Right lobe of liver (tissue), 6 donors: ENCODE results near the gene ELL. TPM values are rescaled to one million over a fixed set of nuclear protein-coding genes. Genes with fewer than 3 reads are reported as not detected.
A peak's percentile ranks its signal among the peaks of the same experiment; 100 is the strongest.

Source experiments
- ATAC-seq, 4 donors: fragments of 200-7000 bp; cut with Tn5 transposase; one replicate each; pipeline ENCODE4 v1.9.1; 2020; ENCODE audit warnings: mild to moderate bottlenecking in 4 of 4, moderate library complexity in 4 of 4
- DNase-seq, 3 donors: peaks; one replicate each; pipeline ENCODE4 v3.0.0-alpha.2; 2020
- H3K27ac ChIP-seq, 3 donors: fragments of 200-600 bp; one replicate each; pipeline ENCODE4 v1.8.0; 2022
- H3K27me3 ChIP-seq, 2 donors: fragments of 200-600 bp; one replicate each; pipeline ENCODE4 v1.8.0; 2022
- H3K36me3 ChIP-seq, 4 donors: fragments of 200-600 bp; sonication (generic) in 1 of 4; one replicate each; pipeline versions ENCODE4 v1.5.1 to v1.8.0; 2017 to 2022; ENCODE audit warnings: control low read depth in 1 of 4
- H3K4me1 ChIP-seq, 4 donors: fragments of 200-600 bp; sonication (generic) in 1 of 4; one replicate each; pipeline versions ENCODE4 v1.5.1 to v1.8.0; 2017 to 2022; ENCODE audit warnings: control low read depth in 1 of 4
- H3K4me3 ChIP-seq, 3 donors: fragments of 200-600 bp; one replicate each; pipeline ENCODE4 v1.8.0; 2022
- H3K9me3 ChIP-seq, 4 donors: fragments of 200-600 bp; sonication (generic) in 1 of 4; one replicate each; pipeline versions ENCODE4 v1.5.1 to v1.8.0; 2017 to 2022; ENCODE audit warnings: control low read depth in 1 of 4
- POLR2A ChIP-seq: fragments of 450-650 bp; IDR thresholded peaks from one replicate; pipeline ENCODE4 v1.6.1; 2017; ENCODE audit warnings: antibody characterized with exemption, mild to moderate bottlenecking
- WGBS: methylation state at CpG from one replicate; pipeline ENCODE4 v1.1.6; 2018; ENCODE audit warnings: low coverage, low lambda C conversion rate; ENCODE audit not compliant: insufficient coverage; ENCODE audit errors: missing lambda C conversion rate; 5-methylcytosine and 5-hydroxymethylcytosine counted together
- intact Hi-C, 2 donors: fragments of 100-400 bp; cut with DNase I; formaldehyde crosslinking; loops; one replicate each; pipeline versions ENCODE4 v1.11.2 to v1.14.1; 2022
- total RNA-seq, 6 experiments: library from RNA; depleted of rRNA in 2 of 6; stranded (reverse); fragments of >200 nt in 2 of 6; fragmentation: NEBNext Ultra II Directional in 3 of 6; extraction: Animal tissue kit (Norgen Biotek cat#: 25700) in 3 of 6; gene quantifications; one replicate each; pipeline versions ENCODE4 v1.1.0 to v1.2.4, GENCODE V29; 2016 to 2023
- TF ChIP-seq, protein P1 (sequence below), 4 donors: fragments of 200-600 bp in 3 of 4; fragments of 450-650 bp in 1 of 4; IDR thresholded peaks; one replicate each; pipeline versions ENCODE4 v1.5.1 to v1.8.0; 2016 to 2022; ENCODE audit warnings: antibody characterized with exemption in 4 of 4, mild to moderate bottlenecking in 2 of 4
- donor health status: DM: no; HTN: yes; CAD: no.
- donor health status: DM: no; HTN: no; CAD: no.
- donor health status: DM: no; HTN: no; CAD: no.
- donor health status: DM: no; HTN: yes; CAD: no.
- donor health status: DM: no; HTN: yes; CAD: no.

ELL gene
- total RNA-seq, 6 experiments from 2014 or later = 5.3 to 11.9 (median 8.6) TPM

GRCh38 chr19:18491995-18492953, 29.6 kb downstream of the ELL start:
- no peak for ATAC-seq
- no peak for DNase-seq
- H3K27ac ChIP-seq = no peak overlapping the region
- TF ChIP-seq POLR2A = no peak
- TF ChIP-seq, protein P1, sequence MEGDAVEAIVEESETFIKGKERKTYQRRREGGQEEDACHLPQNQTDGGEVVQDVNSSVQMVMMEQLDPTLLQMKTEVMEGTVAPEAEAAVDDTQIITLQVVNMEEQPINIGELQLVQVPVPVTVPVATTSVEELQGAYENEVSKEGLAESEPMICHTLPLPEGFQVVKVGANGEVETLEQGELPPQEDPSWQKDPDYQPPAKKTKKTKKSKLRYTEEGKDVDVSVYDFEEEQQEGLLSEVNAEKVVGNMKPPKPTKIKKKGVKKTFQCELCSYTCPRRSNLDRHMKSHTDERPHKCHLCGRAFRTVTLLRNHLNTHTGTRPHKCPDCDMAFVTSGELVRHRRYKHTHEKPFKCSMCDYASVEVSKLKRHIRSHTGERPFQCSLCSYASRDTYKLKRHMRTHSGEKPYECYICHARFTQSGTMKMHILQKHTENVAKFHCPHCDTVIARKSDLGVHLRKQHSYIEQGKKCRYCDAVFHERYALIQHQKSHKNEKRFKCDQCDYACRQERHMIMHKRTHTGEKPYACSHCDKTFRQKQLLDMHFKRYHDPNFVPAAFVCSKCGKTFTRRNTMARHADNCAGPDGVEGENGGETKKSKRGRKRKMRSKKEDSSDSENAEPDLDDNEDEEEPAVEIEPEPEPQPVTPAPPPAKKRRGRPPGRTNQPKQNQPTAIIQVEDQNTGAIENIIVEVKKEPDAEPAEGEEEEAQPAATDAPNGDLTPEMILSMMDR (IDR thresholded peaks at IDR 0.05) = no peak
- intact Hi-C loops = no loop called here
- H3K36me3 ChIP-seq = no peaks in the 10 kb centered on the region
- H3K9me3 ChIP-seq = no peaks in the 10 kb centered on the region
- peaks cover 4 to 53% (median 22%) of the 10 kb centered on the region in 4 donors for H3K4me1 ChIP-seq
- H3K27me3 ChIP-seq = no peaks in the 10 kb centered on the region
- WGBS = 82% methylated on average over 9 of the region's 15 CpGs
- H3K4me3 ChIP-seq = no peak overlapping the region

DNA sequence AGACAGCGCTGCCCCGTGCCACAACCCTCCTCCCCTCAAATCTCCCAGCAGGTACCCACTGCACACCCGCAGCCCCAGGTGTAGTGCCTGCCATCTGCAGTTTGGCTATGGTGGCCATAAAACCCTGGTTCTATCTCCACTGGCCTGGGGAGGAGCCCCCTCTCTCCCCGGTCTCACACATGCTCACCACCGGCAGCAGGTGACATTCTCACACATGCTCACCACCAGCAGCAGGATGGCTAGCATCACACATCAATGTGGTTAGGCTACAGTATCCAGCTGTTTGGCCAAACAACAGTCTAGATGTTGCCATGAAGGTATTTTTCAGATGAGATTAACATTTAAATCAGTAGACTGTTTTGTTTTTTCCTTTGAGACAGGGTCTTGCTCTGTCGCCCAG, 31.1 kb downstream of the ELL start:
- no peak for TF ChIP-seq POLR2A
- TF ChIP-seq, protein P1 (IDR thresholded peaks at IDR 0.05) = no peak
- no peak overlapping the region for H3K4me3 ChIP-seq

GRCh38 chr19:18489627-18490184, 32.2 kb downstream of the ELL start:
- intact Hi-C loops = no loop called here
- ATAC-seq (peak in 1 of 4 donors; percentile 1), DNase-seq (no peak)
- Histone ChIP-seq H3K4me1 (peaks cover 4 to 46% (median 19%) of the 10 kb centered on the region in 4 donors), H3K27me3 (no peaks in the 10 kb centered on the region), H3K36me3 (no peaks in the 10 kb centered on the region), H3K27ac (peak overlapping the region in 2 of 3 donors; percentile 73 to 75), H3K9me3 (no peaks in the 10 kb centered on the region), H3K4me3 (no peak overlapping the region)
- WGBS = 67% methylated on average over 3 of the region's 14 CpGs
- TF ChIP-seq POLR2A = no peak
- TF ChIP-seq, protein P1 (IDR thresholded peaks at IDR 0.05) = no peak

More for the DNA sequence above, 31.1 kb downstream of the ELL start:
- Histone ChIP-seq H3K4me1 (peaks cover 4 to 47% (median 18%) of the 10 kb centered on the region in 4 donors), H3K9me3 (no peaks in the 10 kb centered on the region), H3K27ac (no peak overlapping the region), H3K27me3 (no peaks in the 10 kb centered on the region), H3K36me3 (no peaks in the 10 kb centered on the region)
- ATAC-seq (no peak), DNase-seq (no peak)
- WGBS = 83% methylated on average over 2 of the region's 6 CpGs
- intact Hi-C loops = no loop called here

- ATAC-seq = peak; percentile 64 to 74 (median 69)
- peak overlapping the region; percentile 5 to 75 (median 73) for H3K27ac ChIP-seq
- 49% methylated on average over 7 of the region's 22 CpGs for WGBS
Observed at GRCh38 chr19:18488838-18489626, 32.8 kb downstream of the ELL start.

More at GRCh38 chr19:18488838-18489626, 32.8 kb downstream of the ELL start:
- peak in 2 of 3 donors; percentile 77 to 87 for DNase-seq
- Histone ChIP-seq H3K4me1 (peaks cover 4 to 42% (median 19%) of the 10 kb centered on the region in 4 donors), H3K4me3 (no peak overlapping the region), H3K36me3 (no peaks in the 10 kb centered on the region), H3K27me3 (no peaks in the 10 kb centered on the region), H3K9me3 (no peaks in the 10 kb centered on the region)
- no peak for TF ChIP-seq POLR2A
- TF ChIP-seq, protein P1 (IDR thresholded peaks at IDR 0.05) = peak; percentile 18 to 44 (median 38)
- intact Hi-C loops = no loop called here
